Posterior cingulate gyrus (tissue), 11 donors: Measurements from ENCODE around the gene IMMP2L.
"Not testable (repeated sequence)": the region's sequence is repeated elsewhere in the genome, so short reads cannot be mapped to it uniquely, and the experiment has no call there.

Experiments used
- DNase-seq, 10 donors: peaks; one replicate each; pipeline versions ENCODE4 v3.0.0 to v3.0.0-alpha.2; 2020 to 2021; ENCODE audit warnings: mixed read lengths in 3 of 10
- intact Hi-C: fragments of 100-400 bp; cut with DNase I; formaldehyde crosslinking; loops from one replicate; pipeline ENCODE4 v1.15.1; 2023

The IMMP2L gene

GRCh38 chr7:111290419-111290818 lies 271.9 kb downstream of the IMMP2L start:
- intact Hi-C loops, result no loop called here
- no peak for DNase-seq

DNA sequence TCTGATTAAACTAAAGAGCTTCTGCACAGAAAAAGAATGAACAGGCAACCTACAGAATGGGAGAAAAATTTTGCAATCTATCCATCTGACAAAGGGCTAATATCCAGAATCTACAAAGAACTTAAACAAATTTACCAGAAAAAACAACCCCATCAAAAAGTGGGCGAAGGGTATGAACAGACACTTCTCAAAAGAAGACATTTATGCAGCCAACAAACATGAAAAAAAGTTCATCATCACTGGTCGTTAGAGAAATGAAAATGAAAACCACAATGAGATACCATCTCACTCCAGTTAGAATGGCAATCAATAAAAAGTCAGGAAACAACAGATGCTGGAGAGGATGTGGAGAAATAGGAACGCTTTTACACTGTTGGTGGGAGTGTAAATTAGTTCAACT lies 273.9 kb downstream of the IMMP2L start:
- intact Hi-C loops, result not testable (repeated sequence)

DNA sequence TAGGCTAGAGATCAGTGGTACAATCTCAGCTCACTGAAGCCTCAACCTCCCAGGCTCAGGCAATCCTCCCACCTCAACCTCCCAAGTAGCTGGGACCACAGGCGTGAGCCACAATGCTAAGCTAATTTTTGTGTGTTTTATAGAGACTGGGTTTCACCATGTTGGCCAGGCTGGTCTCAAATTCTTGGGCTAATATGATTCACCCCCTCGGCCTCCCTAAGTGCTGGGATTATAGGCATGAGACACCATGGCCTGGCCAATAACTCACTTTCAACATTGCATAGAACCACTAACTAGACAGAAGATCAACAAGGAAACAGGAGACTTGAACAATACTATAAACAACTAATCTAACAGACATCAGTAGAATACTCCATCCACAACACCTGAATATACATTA lies 279.7 kb downstream of the IMMP2L start:
- intact Hi-C loops, result no loop called here
- no peak for DNase-seq

More for the DNA sequence above, 273.9 kb downstream of the IMMP2L start:
- not testable (repeated sequence) for DNase-seq

GRCh38 chr7:111274857-111275256 lies 287.4 kb downstream of the IMMP2L start:
- no peak for DNase-seq
- intact Hi-C loops, result no loop called here

DNA sequence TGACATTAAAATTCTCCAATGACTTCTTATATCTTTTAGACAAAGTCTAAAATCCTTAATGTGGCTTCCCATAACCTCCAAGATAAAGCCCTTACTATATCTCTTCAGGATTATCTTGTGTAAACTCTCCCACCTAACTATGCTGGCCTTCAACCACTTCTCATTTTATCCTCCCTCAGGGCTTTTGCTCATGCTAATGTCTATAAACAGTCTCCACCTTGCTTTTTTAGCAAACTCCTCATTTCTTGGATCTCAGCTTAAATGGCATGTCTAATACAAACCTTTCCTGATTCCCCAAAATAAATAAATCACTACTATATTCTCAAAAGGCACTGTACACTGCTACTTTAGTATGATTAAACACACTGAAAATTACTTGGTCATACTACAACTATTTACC lies 290.2 kb downstream of the IMMP2L start:
- intact Hi-C loops, result no loop called here
- no peak for DNase-seq

GRCh38 chr7:111270794-111271193 lies 291.5 kb downstream of the IMMP2L start:
- intact Hi-C loops, DNase-seq: not testable (repeated sequence)

DNA sequence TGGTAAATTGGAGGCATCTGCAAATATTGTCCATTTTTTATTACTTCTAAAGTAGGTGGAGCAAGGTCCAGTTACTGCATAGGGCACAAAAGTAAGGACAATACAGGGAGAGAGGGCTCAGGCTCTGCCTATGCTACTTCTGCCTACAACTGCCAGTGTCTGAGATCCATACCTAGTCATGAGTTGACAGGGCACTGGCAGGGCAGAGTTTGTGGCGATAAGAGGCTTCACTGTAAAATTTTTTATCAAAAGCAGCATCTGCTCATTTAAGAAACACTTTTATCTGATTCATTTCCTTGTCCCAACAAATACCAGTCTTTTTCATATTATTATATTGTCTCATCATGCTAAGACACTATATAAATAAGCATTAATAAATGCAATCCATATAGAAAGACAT lies 293.4 kb downstream of the IMMP2L start:
- intact Hi-C loops, result no loop called here
- DNase-seq, result no peak

GRCh38 chr7:111266613-111267012 lies 295.7 kb downstream of the IMMP2L start:
- no peak for DNase-seq
- intact Hi-C loops, result no loop called here

DNA sequence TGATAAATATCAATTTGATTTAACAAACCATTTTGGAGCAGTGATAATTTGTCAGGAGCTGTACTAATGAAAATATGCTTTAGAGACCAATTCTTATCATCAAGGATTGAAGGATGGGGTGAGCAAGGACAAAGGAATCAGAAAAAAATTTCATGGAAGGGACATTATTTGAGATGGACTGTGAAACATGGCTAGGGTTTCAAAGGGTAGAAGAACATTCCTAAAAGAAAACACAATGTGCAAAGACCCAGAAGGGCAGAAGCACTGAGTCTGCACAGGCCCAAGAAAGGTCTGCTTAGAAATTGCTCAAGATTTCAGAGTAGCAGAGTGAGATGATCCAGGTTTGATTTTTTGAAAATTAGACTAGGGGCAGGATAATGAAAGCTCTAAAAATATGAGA lies 296.9 kb downstream of the IMMP2L start:
- intact Hi-C loops, result no loop called here
- no peak for DNase-seq

- peak in 1 of 10 donors; percentile 41 for DNase-seq
- intact Hi-C loops, result no loop called here
Measured at GRCh38 chr7:111264981-111265380, 297.3 kb downstream of the IMMP2L start.

DNA sequence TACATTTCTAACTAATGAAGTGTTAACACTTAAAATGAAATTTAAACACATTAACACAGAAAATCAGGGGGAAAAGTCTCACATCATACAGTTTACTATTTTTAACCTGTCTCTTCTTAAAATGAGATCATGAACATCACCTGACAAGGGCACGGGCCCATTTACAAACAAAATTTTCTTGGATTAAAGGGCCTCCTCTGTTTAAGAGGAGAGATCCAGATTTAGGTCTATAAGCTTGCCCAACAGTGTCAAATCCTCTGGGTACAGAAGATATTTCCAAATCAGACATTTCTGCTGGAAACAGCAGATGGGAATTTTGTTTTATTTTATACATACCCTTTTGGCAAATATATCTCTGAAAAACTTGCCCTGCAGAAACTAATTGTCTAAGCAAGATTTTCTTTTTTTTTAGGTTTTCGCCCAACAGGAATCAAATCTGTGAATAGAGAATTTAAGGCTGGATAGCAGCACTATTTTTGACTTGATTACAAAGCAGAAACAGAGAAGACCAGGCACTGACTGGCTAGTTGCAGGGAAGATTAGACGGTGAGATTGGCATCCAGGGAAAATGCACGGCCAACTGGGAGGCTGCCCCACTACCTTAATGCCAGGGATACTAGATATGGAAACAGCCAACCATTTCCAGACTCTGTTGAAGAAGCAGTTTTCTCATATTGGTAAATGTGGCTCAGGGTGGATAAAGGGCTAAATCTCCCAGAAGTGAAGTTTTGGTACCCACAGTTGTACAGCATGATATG lies 298.0 kb downstream of the IMMP2L start:
- peak in 3 of 10 donors; percentile 9 to 75 (median 54) for DNase-seq
- intact Hi-C loops, result no loop called here

GRCh38 chr7:111262293-111263116 lies 299.8 kb downstream of the IMMP2L start:
- DNase-seq, result no peak
- intact Hi-C loops, result no loop called here

DNA sequence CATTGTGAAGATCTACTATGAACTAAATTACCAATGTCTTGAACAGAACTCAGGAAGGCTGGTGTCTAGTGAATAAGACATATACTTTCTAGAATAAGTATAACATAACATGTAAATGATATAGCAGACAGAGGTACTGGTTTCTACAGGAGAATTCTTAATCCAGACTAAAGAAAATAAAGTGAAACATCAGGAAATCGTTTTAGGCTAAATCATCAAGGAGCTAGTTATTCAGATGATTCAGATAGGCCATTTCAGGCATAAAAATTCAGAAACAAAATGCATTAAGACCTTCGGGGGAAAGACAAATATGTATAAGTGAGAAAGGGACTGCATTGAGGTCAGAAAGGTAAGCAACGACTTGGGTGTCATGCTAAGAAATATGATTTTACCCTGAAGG lies 300.8 kb downstream of the IMMP2L start:
- no peak for DNase-seq
- intact Hi-C loops, result no loop called here

DNA sequence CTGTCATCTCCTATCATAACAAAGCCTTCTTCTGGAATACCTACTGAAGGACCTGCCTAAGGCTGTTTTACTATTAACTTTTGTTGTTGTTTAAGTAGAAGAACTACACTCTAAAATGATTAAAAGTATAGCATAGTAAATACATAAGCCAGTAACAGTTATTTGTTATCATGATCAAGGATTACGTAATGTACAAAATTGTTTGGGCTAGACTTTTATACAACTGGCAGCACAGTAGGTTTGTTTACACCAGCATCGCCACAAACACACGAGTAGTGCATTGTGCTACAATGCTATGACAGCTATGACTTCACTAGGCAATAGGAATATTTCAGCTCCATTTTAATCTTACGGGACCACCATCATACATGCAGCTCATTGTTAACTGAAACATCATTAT lies 302.3 kb downstream of the IMMP2L start:
- no peak for DNase-seq
- intact Hi-C loops, result no loop called here

DNA sequence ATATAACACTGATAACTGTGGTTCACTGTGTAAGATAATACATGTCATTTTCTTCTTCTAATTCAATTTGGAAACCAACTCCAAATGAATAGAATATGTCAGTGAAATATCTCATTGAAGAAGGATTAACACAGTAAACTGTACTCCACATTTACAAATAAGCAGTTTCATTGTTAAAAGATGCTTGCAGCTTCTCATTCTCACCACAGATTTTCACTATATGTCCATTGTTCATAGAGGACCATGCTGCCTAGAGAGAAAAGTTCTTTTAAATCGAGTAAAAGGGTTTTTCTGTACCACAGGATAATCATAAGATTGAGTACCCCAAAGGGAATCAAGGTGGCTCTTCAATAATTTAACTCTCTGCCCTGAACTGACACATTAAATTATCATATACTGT lies 305.9 kb downstream of the IMMP2L start:
- intact Hi-C loops, result no loop called here
- no peak for DNase-seq

GRCh38 chr7:111255576-111255975 lies 306.7 kb downstream of the IMMP2L start:
- intact Hi-C loops, result no loop called here
- no peak for DNase-seq

DNA sequence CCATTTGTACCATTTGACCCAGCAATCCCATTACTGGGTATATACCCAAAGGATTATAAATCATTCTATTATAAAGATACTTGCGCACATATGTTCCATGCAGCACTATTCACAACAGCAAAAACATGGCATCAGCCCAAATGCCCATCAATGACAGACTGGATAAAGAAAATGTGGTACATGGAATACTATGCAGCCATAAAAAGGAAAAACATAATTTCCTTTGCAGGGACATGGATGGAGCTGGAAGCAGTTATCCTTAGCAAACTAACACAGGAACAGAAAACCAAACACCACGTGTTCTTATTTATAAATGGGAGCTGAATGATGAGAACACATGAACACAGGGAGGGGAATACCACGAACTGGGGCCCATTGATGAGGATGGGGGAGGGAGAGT lies 310.9 kb downstream of the IMMP2L start:
- DNase-seq, intact Hi-C loops: not testable (repeated sequence)

DNA sequence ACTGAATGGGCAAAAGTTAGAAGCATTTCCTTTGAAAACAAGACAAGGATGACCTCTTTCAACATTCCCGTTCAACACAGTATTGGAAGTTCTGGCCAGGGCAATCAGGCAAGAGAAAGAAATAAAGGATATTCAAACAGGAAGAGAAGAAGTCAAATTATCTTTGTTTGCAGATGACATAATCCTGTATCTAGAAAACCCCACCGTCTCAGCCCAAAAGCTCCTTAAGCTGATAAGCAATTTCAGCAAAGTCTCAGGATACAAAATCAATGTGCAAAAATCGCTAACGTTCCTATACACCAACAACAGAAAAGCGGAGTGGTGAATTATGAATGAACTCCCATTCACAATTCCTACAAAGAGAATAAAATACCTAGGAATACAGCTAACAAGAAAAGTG lies 312.5 kb downstream of the IMMP2L start:
- intact Hi-C loops, DNase-seq: not testable (repeated sequence)

GRCh38 chr7:111242141-111242755 lies 320.0 kb downstream of the IMMP2L start:
- intact Hi-C loops, result no loop called here
- no peak for DNase-seq

DNA sequence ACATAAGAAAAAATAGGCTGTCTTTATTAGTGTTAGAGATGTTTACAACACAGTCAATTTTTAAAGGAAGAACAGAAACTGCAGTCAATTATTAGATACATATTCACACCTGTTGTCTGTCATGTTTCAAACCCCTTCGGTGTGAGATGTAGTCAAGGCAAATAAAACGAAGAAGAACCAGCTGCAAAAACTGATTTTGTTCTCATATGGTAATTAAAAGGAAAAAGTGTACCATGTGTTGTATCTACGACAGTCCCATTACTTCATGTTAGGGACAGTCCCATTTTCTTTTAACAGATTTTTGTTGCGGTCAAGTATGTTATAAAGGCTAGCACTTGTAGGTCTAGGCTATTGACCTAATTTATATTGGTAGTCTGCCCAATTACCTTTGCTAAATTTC lies 321.9 kb downstream of the IMMP2L start:
- no peak for DNase-seq
- intact Hi-C loops, result no loop called here

GRCh38 chr7:111239437-111239836 lies 322.9 kb downstream of the IMMP2L start:
- intact Hi-C loops, result no loop called here
- DNase-seq, result no peak
